Measurements from ENCODE around the gene LANCL1. TPM values are rescaled to one million over a fixed set of nuclear protein-coding genes. Genes with fewer than 3 reads are reported as not detected.

LANCL1 gene
- total RNA-seq, 1 donor from 2014 or later, result 38.7 TPM

DNA sequence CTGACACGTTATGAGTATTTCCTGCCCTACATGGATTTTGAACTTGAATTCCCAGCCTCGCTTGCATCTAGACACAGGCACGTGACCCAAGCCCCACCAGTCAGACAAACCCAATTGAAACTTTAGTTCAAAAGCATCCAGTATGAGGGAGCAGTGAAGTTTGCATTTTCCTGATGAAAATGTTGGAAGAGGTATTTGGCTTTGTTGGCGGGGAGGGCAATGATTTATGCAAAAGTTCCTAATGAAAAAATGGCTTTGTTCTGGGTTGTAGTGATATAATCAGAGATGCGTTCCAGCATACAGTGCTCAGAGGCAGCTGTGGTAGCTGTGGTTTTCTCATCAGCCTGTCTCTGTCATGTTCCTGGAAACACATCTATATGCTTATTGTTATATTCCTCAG, 43.0 kb upstream of the LANCL1 start:
- no peaks in the 10 kb centered on the region for H3K9me3 Mint-ChIP-seq (ENCODE audit: unreplicated experiment)
- TF ChIP-seq, protein P1, sequence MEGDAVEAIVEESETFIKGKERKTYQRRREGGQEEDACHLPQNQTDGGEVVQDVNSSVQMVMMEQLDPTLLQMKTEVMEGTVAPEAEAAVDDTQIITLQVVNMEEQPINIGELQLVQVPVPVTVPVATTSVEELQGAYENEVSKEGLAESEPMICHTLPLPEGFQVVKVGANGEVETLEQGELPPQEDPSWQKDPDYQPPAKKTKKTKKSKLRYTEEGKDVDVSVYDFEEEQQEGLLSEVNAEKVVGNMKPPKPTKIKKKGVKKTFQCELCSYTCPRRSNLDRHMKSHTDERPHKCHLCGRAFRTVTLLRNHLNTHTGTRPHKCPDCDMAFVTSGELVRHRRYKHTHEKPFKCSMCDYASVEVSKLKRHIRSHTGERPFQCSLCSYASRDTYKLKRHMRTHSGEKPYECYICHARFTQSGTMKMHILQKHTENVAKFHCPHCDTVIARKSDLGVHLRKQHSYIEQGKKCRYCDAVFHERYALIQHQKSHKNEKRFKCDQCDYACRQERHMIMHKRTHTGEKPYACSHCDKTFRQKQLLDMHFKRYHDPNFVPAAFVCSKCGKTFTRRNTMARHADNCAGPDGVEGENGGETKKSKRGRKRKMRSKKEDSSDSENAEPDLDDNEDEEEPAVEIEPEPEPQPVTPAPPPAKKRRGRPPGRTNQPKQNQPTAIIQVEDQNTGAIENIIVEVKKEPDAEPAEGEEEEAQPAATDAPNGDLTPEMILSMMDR (IDR thresholded peaks at IDR 0.05; ENCODE audit: unreplicated experiment), result no peak
- H3K4me3 Mint-ChIP-seq (ENCODE audit: unreplicated experiment), result no peak overlapping the region
- no peaks in the 10 kb centered on the region for H3K4me1 Mint-ChIP-seq (ENCODE audit: unreplicated experiment)
- H3K36me3 Mint-ChIP-seq (ENCODE audit: low read depth, unreplicated experiment), result no peaks in the 10 kb centered on the region
- H3K27ac Mint-ChIP-seq (ENCODE audit: unreplicated experiment), result no peak overlapping the region
- no peak for DNase-seq (ENCODE audit: low spot score)
- no peaks in the 10 kb centered on the region for H3K27me3 Mint-ChIP-seq (ENCODE audit: unreplicated experiment)

DNA sequence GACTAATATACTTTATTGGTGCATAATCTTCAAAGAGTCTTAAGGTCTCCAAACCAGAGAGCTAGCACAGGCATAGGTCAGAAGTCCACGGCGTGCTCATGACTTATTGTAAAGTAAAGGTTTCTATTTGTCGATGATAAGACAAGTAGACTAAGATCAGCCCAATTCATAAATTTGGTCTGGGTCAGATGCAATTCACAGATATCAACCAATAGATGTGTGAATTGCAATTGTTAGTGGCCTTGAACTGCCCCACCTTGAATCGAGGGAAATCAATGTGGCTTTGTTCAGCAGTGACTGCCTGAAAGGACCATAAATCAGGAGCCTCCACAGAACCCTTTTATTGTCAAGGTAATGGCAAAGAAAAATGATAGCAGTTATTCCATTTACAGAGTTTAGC, 40.7 kb upstream of the LANCL1 start:
- Mint-ChIP-seq H3K9me3 (ENCODE audit: unreplicated experiment) (no peaks in the 10 kb centered on the region), H3K4me3 (ENCODE audit: unreplicated experiment) (no peak overlapping the region), H3K36me3 (ENCODE audit: low read depth, unreplicated experiment) (no peaks in the 10 kb centered on the region), H3K27ac (ENCODE audit: unreplicated experiment) (no peak overlapping the region), H3K4me1 (ENCODE audit: unreplicated experiment) (no peaks in the 10 kb centered on the region), H3K27me3 (ENCODE audit: unreplicated experiment) (no peaks in the 10 kb centered on the region)
- DNase-seq (ENCODE audit: low spot score), result no peak
- TF ChIP-seq, protein P1 (IDR thresholded peaks at IDR 0.05; ENCODE audit: unreplicated experiment), result no peak

GRCh38 chr2:210515911-210516310, 39.4 kb upstream of the LANCL1 start:
- TF ChIP-seq, protein P1 (IDR thresholded peaks at IDR 0.05; ENCODE audit: unreplicated experiment), result no peak
- no peak for DNase-seq (ENCODE audit: low spot score)
- H3K4me3 Mint-ChIP-seq (ENCODE audit: unreplicated experiment), result no peak overlapping the region
- H3K36me3 Mint-ChIP-seq (ENCODE audit: low read depth, unreplicated experiment), result no peaks in the 10 kb centered on the region
- H3K27me3 Mint-ChIP-seq (ENCODE audit: unreplicated experiment), result no peaks in the 10 kb centered on the region
- no peaks in the 10 kb centered on the region for H3K9me3 Mint-ChIP-seq (ENCODE audit: unreplicated experiment)
- no peaks in the 10 kb centered on the region for H3K4me1 Mint-ChIP-seq (ENCODE audit: unreplicated experiment)
- no peak overlapping the region for H3K27ac Mint-ChIP-seq (ENCODE audit: unreplicated experiment)

GRCh38 chr2:210503725-210504191, 27.2 kb upstream of the LANCL1 start:
- Mint-ChIP-seq H3K27ac (ENCODE audit: unreplicated experiment) (no peak overlapping the region), H3K27me3 (ENCODE audit: unreplicated experiment) (no peaks in the 10 kb centered on the region), H3K4me1 (ENCODE audit: unreplicated experiment) (no peaks in the 10 kb centered on the region), H3K4me3 (ENCODE audit: unreplicated experiment) (no peak overlapping the region), H3K9me3 (ENCODE audit: unreplicated experiment) (peaks cover 19% of the 10 kb centered on the region), H3K36me3 (ENCODE audit: low read depth, unreplicated experiment) (peaks cover 30% of the 10 kb centered on the region)
- TF ChIP-seq, protein P1 (IDR thresholded peaks at IDR 0.05; ENCODE audit: unreplicated experiment), result no peak
- DNase-seq (ENCODE audit: low spot score), result no peak

- no peaks in the 10 kb centered on the region for H3K27me3 Mint-ChIP-seq (ENCODE audit: unreplicated experiment)
- H3K36me3 Mint-ChIP-seq (ENCODE audit: low read depth, unreplicated experiment), result peaks cover 32% of the 10 kb centered on the region
- H3K9me3 Mint-ChIP-seq (ENCODE audit: unreplicated experiment), result peaks cover 19% of the 10 kb centered on the region
Measured at GRCh38 chr2:210503001-210503623, 26.6 kb upstream of the LANCL1 start.

More at GRCh38 chr2:210503001-210503623, 26.6 kb upstream of the LANCL1 start:
- peak; percentile 39 for DNase-seq (ENCODE audit: low spot score)
- TF ChIP-seq, protein P1 (IDR thresholded peaks at IDR 0.05; ENCODE audit: unreplicated experiment), result peak; percentile 95
- no peaks in the 10 kb centered on the region for H3K4me1 Mint-ChIP-seq (ENCODE audit: unreplicated experiment)
- H3K4me3 Mint-ChIP-seq (ENCODE audit: unreplicated experiment), result no peak overlapping the region
- H3K27ac Mint-ChIP-seq (ENCODE audit: unreplicated experiment), result no peak overlapping the region
